ENCODE data around the gene RGMA. TPM values are rescaled to one million over a fixed set of nuclear protein-coding genes. Genes with fewer than 3 reads are reported as not detected.

The RGMA gene, protein sequence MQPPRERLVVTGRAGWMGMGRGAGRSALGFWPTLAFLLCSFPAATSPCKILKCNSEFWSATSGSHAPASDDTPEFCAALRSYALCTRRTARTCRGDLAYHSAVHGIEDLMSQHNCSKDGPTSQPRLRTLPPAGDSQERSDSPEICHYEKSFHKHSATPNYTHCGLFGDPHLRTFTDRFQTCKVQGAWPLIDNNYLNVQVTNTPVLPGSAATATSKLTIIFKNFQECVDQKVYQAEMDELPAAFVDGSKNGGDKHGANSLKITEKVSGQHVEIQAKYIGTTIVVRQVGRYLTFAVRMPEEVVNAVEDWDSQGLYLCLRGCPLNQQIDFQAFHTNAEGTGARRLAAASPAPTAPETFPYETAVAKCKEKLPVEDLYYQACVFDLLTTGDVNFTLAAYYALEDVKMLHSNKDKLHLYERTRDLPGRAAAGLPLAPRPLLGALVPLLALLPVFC
- total RNA-seq = 10 to 100 TPM in 3 of 4 donors, 1 to 10 TPM in 1; 3.6 to 57.1 (median 25.1) TPM

DNA sequence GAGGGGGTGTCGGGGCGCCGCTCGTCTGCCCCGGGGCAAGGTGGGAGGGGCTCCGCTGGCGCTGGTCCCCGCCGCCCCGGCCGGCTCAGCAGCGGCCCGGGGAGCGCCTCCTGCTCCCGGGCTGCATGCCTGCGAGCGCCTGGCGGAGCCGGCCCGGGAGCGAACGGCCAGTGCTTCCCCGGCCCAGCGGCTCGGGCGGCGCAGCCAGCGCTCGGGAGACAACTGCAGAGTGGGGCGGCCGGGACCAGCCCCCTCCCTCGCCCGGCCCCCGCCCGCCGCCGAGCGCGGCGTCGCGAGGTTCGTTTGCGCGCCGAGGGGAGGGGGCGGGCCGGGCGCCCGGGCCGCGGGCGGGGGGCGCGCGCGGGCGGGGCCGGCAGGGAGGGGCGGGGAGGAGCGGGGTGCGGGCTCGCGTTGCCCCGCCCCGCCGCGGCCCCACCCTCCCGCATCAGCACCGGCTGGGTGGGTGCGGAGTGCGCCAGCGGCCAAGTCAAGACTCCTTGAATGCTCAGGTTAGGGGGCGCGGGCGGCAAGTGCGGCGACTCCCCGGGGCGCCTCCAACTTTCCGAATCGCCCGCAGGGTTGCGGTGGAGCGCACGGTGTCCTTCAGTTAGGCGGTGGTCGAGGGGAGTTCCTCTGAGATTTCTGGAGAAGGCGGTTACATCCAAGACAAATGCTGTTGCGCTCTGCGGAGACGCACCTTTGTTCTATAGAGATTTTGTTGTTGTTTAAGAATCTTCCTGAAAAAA, at the start of gene RGMA:
TSS of gene RGMA (minus strand) at position 231 of the 746 bp plus-strand sequence. CDS start 279 bp downstream, outside the sequence.
- intact Hi-C loops (cut with DNase I; ENCODE audit: low total_unique reads) = no loop called here
- Histone ChIP-seq H3K4me3 (peak within 1 kb of the TSS; percentile 50 to 51), H3K9me3 (no peaks in the 10 kb centered on the region), H3K27me3 (no peaks in the 10 kb centered on the region), H3K4me1 (no peaks in the 10 kb centered on the region), H3K27ac (peak within 1 kb of the TSS; percentile 71 to 74), H3K36me3 (no peaks in the 10 kb centered on the region)
- DNase-seq = peak; percentile 38 to 53
- TF ChIP-seq, protein P1, sequence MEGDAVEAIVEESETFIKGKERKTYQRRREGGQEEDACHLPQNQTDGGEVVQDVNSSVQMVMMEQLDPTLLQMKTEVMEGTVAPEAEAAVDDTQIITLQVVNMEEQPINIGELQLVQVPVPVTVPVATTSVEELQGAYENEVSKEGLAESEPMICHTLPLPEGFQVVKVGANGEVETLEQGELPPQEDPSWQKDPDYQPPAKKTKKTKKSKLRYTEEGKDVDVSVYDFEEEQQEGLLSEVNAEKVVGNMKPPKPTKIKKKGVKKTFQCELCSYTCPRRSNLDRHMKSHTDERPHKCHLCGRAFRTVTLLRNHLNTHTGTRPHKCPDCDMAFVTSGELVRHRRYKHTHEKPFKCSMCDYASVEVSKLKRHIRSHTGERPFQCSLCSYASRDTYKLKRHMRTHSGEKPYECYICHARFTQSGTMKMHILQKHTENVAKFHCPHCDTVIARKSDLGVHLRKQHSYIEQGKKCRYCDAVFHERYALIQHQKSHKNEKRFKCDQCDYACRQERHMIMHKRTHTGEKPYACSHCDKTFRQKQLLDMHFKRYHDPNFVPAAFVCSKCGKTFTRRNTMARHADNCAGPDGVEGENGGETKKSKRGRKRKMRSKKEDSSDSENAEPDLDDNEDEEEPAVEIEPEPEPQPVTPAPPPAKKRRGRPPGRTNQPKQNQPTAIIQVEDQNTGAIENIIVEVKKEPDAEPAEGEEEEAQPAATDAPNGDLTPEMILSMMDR (IDR thresholded peaks at IDR 0.05) = no peak
- no peak for TF ChIP-seq POLR2A (IDR thresholded peaks at IDR 0.05)

DNA sequence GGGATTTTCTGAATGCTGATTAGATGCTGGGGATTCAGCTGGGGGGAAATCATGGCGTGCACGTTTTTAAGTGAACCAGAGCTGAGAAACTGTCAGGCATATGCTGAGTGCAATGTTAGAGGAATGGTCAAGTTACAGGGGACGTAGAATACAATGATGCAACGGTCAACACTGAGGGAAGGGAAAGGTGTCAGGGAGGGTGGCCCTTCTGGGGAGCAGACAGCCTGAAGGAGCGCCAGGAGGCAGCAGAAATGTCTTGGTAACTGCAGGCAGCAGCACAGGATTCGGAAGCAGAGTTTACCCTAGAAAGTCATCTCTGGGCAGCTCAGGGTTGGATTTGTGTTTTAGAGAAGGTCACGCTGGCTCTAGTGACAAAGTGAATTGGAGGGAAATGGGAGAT, 47.6 kb upstream of the RGMA start:
- Histone ChIP-seq H3K4me3 (no peak overlapping the region), H3K27me3 (no peaks in the 10 kb centered on the region), H3K27ac (no peak overlapping the region), H3K36me3 (no peaks in the 10 kb centered on the region), H3K4me1 (no peaks in the 10 kb centered on the region), H3K9me3 (no peaks in the 10 kb centered on the region)
- TF ChIP-seq POLR2A (IDR thresholded peaks at IDR 0.05) = no peak
- TF ChIP-seq, protein P1 (IDR thresholded peaks at IDR 0.05) = no peak
- no peak for DNase-seq
- intact Hi-C loops (cut with DNase I; ENCODE audit: low total_unique reads) = no loop called here

DNA sequence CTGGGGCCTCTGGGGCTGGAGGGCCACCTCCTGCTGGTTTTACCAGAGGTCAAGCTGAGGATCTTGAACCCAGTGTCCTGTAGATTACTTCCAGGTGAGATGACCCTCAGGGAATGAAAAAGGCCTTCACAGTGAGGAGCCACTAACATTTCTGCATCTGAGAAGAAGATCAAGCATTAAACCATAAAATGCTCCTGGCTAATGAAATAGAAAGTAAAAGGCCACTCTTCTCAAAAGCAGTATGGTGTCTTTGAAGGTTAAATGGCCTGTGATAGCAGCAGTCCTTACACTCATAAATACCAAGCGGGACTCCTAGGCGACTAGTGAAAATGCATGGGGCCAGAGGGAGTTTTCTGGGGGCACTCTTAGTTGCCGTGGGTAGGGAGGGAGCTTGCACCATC, 47.0 kb upstream of the RGMA start:
- intact Hi-C loops (cut with DNase I; ENCODE audit: low total_unique reads) = no loop called here
- H3K27me3 ChIP-seq = no peaks in the 10 kb centered on the region
- no peak for DNase-seq
- no peak overlapping the region for H3K4me3 ChIP-seq
- no peaks in the 10 kb centered on the region for H3K4me1 ChIP-seq
- H3K27ac ChIP-seq = no peak overlapping the region
- H3K36me3 ChIP-seq = no peaks in the 10 kb centered on the region
- H3K9me3 ChIP-seq = no peaks in the 10 kb centered on the region
- TF ChIP-seq, protein P1 (IDR thresholded peaks at IDR 0.05) = no peak

DNA sequence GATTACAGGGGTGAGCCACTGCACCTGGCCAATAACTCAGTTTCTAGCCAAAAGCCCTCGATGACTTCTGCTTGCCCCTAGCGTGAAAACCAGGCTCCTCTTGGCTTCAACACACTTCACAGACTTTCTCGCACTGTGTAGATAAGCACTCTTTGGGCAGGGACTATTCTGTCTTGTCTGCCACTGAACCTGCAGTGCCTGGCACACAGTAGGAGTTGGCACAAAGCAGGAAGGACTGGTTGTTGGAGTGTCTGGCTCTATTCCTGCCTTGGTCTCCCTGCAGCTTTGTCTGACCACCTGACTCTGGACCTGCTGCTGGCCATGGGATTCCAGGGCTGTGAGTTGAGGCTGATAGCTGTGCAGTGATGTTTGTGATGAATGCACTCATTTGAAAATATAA, 46.4 kb upstream of the RGMA start:
- H3K9me3 ChIP-seq = no peaks in the 10 kb centered on the region
- DNase-seq = no peak
- intact Hi-C loops (cut with DNase I; ENCODE audit: low total_unique reads) = no loop called here
- no peaks in the 10 kb centered on the region for H3K4me1 ChIP-seq
- TF ChIP-seq POLR2A (IDR thresholded peaks at IDR 0.05) = no peak
- TF ChIP-seq, protein P1 (IDR thresholded peaks at IDR 0.05) = no peak
- no peak overlapping the region for H3K4me3 ChIP-seq
- H3K27me3 ChIP-seq = no peaks in the 10 kb centered on the region
- no peaks in the 10 kb centered on the region for H3K36me3 ChIP-seq
- H3K27ac ChIP-seq = no peak overlapping the region
